GM19035 (cell line): ENCODE measurements around the gene NSUN3.
"Not testable (repeated sequence)": the region's sequence is repeated elsewhere in the genome, so short reads cannot be mapped to it uniquely, and the experiment has no call there.

Experiments used
- ATAC-seq: cut with Tn5 transposase; IDR thresholded peaks from one replicate; pipeline ENCODE4 v1.9.1; 2021; ENCODE audit not compliant: unreplicated experiment

The NSUN3 gene

DNA sequence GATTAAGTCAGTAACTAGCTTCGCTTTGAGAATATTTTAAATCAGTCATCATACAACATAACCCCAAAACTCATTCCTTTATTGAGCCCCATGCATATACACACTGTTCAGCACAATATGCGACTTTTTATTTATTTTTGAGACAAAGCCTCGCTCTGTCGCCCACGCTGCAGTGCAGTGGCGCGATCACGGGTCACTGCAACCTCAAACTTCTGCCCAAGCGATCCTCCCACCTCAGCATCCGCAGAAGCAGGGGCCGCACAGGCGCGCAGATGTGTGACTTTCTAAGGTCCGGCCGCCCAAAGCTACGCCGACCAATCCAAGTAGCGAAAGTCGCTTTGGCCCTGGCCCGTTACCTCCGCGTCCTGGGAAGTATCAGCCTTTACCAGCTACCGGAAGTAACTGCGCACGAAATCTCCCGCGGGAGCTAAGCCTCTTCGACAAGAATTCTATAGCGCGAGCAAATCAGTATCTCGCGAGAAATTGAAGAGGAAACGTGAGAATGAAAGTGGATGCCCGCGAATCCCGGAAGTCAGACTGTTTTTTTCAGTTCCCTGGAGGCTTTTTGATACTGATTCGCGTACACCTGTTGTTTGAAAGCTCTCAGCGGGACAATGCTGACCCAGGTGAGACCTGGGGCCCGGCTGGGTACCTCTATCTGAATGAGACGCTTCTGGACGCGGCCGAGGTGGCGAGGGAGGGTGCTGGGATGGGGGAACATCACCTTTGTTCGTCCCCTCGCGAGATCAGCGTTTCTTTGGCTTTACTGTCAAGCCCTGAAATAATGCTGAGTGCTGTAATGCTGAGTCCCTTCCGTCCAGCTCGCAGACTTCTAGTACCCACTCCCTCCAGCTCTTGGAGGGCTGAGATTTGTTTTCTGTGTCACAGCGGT lies at the start of gene NSUN3, which contains the start of gene DHFR2:
Gene NSUN3, plus strand, starts transcription at position 549 of the 892 bp plus-strand sequence. Its CDS starts 66 bp downstream, at position 615.
Gene DHFR2, minus strand, starts transcription at position 404 of the 892 bp plus-strand sequence. CDS start 1,405 bp downstream, outside the sequence.
- ATAC-seq: peak; percentile 94

DNA sequence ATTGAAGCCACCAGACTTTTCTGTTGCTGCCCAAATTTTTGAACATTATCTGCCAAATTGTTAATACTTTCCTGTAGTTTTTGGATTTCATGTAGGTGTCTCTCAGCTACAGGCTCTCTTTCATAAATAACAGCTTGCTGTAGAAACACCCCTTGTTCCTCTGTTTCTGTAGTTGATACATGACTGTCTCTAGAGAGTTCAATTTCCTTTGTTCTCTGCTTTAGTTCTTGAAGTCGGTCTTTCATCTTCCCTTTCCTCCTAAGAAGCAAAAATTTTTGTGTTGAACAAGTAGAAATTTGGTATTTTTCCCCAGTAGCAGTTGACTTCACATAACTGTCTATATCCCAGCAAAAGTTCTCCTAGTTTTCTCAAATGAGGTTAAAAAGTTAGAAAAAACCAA lies 47.8 kb upstream of the NSUN3 start:
- ATAC-seq: no peak

DNA sequence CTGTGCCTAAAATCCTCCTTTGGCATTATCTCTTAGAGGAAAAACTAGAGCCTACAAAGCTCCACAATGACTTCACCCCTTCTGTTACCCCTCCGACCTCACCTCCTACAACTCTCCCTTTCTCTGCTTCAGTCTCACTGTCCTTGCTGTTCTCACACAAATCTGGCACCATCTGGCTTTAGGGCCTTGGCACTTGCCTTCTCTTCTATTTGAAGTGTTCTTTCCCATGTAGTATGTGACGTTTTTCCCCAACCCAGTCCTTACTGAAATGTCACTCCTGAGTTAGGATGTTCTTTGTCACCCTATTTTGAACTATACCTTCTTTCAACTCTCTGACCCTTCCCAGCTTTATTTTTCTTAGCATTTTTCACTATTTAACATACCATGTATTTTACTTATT lies 43.2 kb upstream of the NSUN3 start:
- no peak for ATAC-seq

DNA sequence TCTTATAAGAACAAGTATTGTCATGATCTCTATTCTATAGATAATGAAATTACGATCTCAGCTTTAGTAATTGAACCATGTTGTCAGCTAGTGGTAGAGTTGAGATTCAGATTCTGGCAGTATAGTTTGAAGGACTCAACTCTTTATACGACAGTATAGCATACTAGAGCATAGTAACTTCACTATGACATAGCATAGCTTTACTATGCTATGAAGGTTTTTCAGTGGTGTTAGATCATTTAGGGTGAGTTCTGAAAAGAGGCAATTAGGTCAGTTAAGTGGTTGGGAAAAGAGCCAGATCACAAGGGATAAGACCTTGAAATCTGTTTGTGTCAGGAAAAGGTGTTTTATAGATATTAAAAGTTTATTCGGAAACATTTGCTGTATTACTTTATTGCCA lies 42.6 kb upstream of the NSUN3 start:
- no peak for ATAC-seq

DNA sequence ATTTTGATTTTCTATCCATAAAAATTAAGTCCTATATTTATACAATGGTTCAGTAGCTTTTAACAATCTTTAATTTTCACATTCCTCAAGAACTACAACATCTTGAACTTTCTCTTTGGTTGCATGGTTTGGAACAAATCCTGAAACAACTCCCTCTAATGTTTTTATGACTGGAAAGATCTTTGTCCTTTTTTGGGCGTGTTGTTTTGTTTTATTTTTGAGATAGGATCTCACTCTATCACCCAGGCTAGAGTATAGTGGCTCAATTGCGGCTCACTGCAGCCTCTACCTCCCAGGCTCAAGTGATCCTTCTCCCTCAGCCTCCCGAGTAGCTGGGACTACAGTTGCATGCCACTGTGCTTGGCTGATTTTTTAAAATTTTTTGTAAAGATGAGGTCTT lies 38.5 kb upstream of the NSUN3 start:
- no peak for ATAC-seq

DNA sequence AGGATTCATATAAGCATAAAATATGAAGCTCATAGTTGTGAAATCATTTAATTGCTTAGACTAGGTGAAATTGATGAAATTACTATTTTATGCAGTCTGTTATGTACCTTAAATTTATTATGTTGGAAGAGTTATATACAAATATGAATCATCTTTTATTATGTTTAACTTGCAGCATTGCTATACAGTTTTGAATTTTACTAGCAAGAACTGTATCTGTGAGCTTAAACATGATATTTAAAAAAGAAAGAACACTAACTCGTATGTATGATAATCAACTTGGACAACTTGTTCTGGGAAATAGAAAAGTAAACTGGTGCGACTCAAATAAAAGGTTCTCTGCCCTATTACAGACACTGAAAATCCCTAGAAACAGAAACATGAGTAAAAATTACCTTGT lies 36.2 kb upstream of the NSUN3 start:
- ATAC-seq: no peak

DNA sequence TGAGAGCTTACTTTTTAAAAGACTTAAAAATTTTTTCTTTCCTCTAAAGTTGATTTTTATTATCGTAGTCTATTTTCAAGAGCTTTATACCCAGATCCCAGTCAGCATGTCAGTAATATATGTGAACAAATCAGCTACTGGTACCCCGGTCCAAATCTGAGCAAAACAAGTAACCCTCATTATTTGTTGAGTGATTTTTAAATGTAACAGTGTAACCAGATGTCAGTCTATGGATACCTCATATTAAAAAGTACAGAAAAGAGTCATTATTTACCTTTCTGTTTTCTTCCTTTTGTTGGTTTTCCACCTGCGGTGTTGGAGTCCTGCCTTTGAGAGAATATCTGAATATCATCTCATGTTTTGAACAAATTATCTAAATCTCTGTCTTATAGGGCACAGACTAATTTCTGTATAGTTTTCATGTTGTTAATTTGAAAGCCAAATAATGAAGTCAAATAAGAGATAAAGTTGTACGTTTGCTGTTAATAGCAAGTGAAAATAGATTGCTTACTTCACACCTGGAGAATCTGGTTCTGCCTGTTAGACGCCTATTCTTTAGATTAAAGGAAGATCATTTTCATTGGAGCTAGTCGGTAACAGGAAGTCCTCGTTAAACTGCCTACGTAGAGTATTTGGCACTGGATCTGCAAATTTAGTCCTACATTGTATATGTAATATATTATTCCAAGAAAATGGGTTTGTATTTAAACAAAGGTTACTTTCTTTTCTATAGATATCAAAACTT lies 34.6 kb upstream of the NSUN3 start, which contains the start of gene STX19:
Gene STX19, minus strand, starts transcription at position 505 of the 745 bp plus-strand sequence. CDS start 13,328 bp downstream, outside the sequence.
- ATAC-seq: no peak

DNA sequence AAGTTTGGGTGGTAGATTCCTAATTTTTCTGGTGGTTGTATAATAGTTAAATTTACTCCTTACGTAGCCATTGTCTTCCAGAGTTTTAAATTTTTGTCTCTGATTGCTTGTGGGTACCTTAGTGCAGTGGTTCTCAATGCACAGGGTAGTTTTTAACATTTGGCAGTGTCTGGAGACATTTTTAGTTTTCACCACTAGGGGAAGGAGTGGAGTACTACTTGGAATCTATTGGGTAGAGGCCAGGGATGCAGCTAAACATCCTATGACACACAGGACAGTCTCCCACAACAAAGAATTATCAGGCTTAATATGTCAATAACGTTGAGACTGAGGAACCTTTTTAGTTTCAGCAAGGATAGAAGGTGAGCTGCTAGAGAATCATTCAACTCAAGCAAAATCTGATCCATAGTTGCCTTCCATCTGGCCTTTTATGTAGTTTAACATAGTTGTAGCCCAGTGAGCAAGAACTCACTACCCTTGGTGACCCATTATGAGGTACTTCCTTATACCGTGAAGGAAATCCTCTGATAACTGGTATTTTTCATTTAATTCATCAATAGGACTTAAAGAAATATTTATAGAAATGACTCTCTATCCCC lies 25.9 kb upstream of the NSUN3 start:
- ATAC-seq: peak; percentile 71

DNA sequence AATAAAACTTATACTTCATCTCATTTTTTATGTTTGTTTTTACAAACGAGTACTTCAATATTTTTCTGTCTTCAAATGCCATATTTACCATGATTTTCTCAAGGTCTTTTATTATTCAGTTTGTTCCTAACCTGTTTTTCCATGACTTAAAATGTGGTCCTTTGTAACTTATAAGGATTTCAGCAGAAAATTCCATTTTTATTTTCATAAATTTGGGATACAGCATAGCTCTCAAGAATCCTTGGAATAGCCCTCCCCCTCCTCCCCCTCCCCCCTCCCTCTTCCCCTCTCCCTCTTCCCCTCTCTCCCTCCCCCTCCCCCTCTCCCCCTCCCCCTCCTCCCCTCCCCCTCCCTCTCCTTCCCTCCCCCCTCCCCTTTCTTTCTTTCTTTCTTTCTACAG lies 19.6 kb upstream of the NSUN3 start:
- no peak for ATAC-seq

DNA sequence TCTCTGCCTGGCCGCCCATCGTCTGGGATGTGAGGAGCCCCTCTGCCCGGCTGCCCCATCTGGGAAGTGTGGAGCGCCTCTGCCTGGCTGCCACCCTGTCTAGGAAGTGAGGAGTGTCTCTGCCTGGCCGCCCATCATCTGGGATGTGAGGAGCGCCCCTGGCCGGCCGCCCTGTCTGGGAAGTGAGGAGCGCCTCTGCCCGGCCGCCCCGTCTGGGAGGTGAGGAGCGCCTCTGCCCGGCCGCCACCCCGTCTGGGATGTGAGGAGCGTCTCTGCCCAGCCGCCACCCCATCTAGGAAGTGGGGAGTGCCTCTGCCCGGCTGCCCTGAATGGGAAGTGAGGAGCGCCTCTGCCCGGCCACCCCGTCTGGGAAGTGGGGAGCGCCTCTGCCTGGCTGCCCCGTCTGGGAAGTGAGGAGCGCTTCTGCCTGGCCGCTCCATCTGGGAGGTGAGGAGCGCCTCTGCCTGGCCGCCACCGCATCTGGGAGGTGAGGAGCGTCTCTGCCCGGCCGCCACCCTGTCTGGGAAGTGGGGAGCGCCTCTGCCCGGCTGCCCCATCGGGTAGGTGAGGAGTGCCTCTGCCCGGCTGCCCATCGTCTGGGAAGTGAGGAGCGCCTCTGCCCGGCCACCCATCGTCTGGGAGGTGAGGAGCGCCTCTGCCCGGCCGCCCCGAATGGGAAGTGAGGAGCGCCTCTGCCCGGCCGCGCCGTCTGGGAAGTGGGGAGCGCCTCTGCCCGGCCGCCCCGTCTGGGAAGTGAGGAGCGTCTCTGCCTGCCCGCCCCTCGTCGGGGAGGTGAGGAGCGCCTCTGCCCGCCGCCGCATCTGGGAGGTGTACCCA lies 18.5 kb upstream of the NSUN3 start:
- not testable (repeated sequence) for ATAC-seq

DNA sequence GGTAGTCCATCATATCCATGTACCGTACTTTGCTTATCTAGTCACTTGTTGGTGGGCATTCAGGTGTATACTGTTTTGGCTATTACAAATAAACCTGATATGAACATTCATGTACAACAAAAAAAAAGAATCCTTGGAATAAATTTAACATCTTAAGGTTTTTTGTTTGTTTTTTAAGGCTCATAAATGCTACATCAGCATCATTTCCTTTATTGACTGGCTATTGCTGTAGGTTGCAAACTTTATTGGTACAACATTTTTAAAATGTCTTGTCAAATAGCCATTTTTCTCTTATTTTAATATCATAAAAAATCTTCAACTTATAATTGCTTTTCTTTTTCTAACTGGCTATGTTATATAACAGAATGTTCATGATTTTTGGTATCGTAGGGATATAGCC lies 16.3 kb upstream of the NSUN3 start:
- no peak for ATAC-seq

DNA sequence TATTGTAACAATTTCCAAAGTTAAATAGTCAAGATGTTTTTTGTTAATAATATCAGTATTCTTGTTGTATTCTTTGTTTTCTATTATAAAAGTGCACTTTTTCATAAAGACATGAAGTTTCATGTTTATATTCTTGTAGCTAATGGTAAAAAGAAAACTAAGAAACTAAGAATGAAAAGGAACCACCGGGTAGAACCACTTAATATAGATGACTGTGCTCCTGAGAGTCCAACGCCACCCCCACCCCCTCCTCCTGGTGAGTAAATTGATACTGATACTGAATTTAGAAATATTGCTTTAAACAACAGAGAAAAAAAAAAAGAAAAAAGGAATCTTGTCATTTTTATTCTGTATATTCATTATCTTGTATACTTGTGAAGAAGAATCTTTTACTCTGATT lies 13.6 kb upstream of the NSUN3 start:
- ATAC-seq: no peak

DNA sequence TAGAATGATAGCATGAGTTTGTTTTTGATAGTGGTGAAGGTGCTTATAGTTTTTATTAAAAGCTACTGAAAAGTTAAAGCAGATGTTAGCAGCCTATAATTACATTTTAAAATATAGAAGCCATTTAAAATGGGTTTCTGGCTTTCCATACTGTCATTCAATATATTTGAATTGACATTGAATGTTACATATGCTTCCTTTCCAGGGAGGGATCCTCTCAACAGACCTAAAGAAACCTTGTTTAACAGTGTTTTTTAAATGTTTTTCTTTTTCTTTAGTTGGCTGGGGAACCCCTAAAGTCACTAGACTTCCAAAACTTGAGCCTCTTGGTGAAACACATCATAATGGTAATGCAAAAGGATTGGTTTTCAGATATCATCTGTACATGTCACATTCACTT lies 12.3 kb upstream of the NSUN3 start:
- no peak for ATAC-seq

DNA sequence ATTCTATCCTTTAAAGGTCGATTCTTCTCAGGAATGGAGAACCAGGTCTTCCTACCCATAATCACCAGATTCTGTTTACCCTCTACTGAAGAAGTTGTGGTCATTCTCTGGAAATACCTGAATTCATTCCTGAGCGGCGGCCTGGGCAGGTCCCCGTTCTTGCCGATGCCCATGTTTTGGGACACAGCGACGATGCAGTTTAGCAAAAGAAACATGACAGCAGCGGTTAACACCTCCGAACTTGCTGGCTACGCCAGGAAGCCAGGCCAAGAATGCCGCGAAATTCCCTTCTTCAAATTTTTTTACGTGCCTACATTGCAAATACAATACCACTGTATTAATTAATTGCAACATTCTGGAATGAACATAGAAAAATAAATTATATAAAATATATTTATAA lies 1.6 kb upstream of the NSUN3 start:
- ATAC-seq: no peak

DNA sequence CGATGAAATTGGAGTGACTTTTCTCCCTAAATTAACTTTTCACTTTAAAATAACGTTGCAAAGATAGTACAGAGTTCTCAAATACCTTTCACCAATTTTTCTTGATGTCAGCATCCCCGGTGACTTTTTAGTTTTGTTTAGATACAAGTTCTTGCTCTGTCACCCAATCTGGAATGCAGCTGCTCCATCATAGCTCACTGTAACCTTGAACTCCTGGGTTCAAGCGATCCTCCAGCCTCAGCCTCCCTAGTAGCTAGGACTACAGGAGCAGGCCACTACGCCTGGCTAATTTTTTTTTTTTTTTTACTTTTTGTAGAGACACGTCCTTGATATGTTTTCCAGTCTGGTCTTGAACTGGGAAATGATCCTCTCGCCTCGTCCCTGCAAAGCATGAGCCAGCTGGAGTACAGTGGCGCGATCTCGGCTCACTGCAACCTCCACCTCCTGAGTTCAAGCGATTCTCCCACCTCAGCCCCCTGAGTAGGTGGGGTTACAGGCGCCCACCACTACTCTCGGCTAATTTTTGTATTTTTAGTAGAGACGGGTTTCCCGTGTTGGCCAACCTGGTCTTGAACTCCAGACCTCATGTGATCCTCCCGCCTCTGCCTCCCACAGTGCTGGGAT lies 747 bp downstream of the NSUN3 start:
- no peak for ATAC-seq

DNA sequence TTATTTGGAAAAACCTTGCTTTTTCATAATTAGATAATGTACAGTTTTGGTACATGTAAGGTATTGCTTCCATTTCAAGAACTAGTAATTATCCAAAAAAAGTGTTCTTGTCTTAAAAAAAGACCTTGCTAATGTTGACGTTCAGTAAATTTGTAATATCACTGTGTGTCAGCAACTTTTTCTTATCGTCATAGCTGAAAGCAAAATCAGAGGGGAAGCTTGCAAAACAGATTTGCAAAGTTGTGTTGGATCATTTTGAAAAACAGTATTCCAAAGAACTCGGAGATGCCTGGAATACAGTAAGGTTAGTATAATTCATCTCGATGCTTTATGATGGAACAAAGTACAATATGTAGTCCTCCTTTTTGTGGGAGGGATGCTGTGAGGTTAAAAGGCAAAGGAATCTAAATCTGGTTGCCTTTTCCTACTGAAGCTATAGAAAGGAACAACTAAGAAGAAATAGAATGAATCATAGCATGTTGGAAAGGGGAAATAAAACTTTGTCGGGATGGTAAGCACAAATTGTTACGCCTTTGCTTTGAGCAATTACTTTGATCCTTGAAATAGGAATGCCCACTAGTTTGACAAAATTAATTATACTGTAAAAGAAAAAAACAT lies 1.5 kb downstream of the NSUN3 start:
- ATAC-seq: no peak

DNA sequence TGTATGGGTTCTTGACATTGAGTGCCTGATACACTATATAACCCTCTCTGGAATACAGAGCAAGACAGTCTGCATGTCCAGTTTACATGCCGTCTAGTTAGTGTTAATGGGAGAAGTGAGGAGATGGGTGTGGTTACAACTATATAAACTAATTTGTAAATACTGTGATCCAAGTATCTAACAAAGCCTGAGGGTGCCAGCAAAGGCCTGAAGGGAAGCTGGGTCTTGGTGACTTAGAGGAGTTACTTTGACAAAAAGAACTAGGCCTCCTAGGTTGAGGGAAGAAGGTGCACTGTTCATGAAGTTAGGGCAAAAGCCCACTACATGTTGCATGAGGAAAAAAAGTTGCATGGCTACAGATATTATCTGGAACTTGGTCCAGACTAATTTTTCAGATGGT lies 2.3 kb downstream of the NSUN3 start:
- no peak for ATAC-seq

DNA sequence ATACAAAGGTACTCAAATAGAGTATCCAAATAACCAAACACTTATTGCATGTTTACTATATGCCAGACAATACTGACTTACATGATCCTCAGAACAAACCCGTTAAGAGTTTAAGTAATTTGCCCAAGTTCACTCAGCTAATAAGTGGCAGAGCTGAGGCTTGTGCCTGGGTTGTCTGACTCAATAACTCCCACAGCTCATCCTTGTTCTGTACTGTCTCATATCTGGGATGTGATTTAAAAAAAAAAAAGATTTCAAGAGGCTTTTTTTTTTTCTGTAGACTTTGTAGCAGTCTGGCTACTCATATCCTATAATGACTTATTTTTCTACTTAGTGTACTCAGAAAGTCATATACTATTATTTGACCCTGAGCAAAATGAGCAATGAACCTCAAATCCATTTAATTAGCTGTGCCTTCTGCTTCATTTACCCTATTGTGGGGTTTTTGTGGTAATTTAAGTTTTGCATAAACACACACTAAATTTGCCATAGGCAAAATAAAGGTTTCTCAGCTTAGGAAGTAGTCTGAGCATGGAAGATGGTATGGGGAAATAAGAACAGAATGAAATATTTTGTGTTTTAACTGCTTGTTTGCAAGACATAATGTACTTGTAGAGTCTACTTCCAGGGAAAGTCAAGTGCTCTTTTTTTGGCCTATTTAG lies 3.1 kb downstream of the NSUN3 start:
- ATAC-seq: no peak
